Kidney capillary endothelial cell (primary cell): ENCODE data around the gene PEG3.

ENCODE experiments used
- DNase-seq: peaks from one replicate; pipeline ENCODE4 v3.0.0-alpha.2; 2018; ENCODE audit warnings: low spot score

Gene PEG3

GRCh38 chr19:56838909-56839651 lies 1.4 kb downstream of the PEG3 start:
- peak; percentile 32 for DNase-seq

- peak; percentile 1 for DNase-seq
Observed at GRCh38 chr19:56838024-56838908, 2.3 kb downstream of the PEG3 start.

- DNase-seq: peak; percentile 4
Observed at GRCh38 chr19:56837492-56838023, 3.0 kb downstream of the PEG3 start.

- DNase-seq: no peak
Observed at GRCh38 chr19:56837004-56837403, 3.5 kb downstream of the PEG3 start.

GRCh38 chr19:56836059-56836458 lies 4.5 kb downstream of the PEG3 start:
- DNase-seq: no peak

GRCh38 chr19:56835401-56835800 lies 5.1 kb downstream of the PEG3 start:
- DNase-seq: no peak

- no peak for DNase-seq
Observed at GRCh38 chr19:56834564-56835375, 5.8 kb downstream of the PEG3 start.

GRCh38 chr19:56832352-56832928 lies 8.1 kb downstream of the PEG3 start:
- no peak for DNase-seq

- DNase-seq: no peak
Observed at GRCh38 chr19:56831255-56831654, 9.3 kb downstream of the PEG3 start.

GRCh38 chr19:56829596-56829995 lies 10.9 kb downstream of the PEG3 start:
- no peak for DNase-seq

- no peak for DNase-seq
Observed at GRCh38 chr19:56827708-56828107, 12.8 kb downstream of the PEG3 start.

GRCh38 chr19:56823956-56824355 lies 16.6 kb downstream of the PEG3 start:
- DNase-seq: no peak

GRCh38 chr19:56823417-56823816 lies 17.1 kb downstream of the PEG3 start:
- no peak for DNase-seq

- no peak for DNase-seq
Observed at GRCh38 chr19:56822755-56823154, 17.8 kb downstream of the PEG3 start.

GRCh38 chr19:56821675-56822074 lies 18.9 kb downstream of the PEG3 start:
- DNase-seq: no peak

GRCh38 chr19:56821209-56821608 lies 19.3 kb downstream of the PEG3 start:
- no peak for DNase-seq

- no peak for DNase-seq
Observed at GRCh38 chr19:56819166-56819565, 21.4 kb downstream of the PEG3 start.

- DNase-seq: no peak
Observed at GRCh38 chr19:56814656-56815055, 25.9 kb downstream of the PEG3 start.

GRCh38 chr19:56813531-56813930 lies 27.0 kb downstream of the PEG3 start:
- no peak for DNase-seq

- no peak for DNase-seq
Observed at GRCh38 chr19:56811480-56811879, 29.0 kb downstream of the PEG3 start.

- no peak for DNase-seq
Observed at GRCh38 chr19:56810260-56810659, 30.3 kb downstream of the PEG3 start.
